Breast epithelium (tissue), 4 donors: ENCODE data around the gene LAMC1. TPM values are rescaled to one million over a fixed set of nuclear protein-coding genes. Genes with fewer than 3 reads are reported as not detected.

Experiments
- DNase-seq, 2 donors: peaks; one replicate each; pipeline ENCODE4 v3.0.0-alpha.2; 2019; ENCODE audit warnings: low spot score in 2 of 2
- H3K27ac ChIP-seq, 2 donors: fragments of 200-600 bp; sonication (generic) in 1 of 2; one replicate each; pipeline ENCODE4 v1.5.1; 2016 to 2019; ENCODE audit warnings: mild to moderate bottlenecking in 1 of 2
- H3K27me3 ChIP-seq, 2 donors: fragments of 200-600 bp; sonication (generic) in 1 of 2; one replicate each; pipeline versions ENCODE4 v1.5.1 to v1.6.0; 2017 to 2019; ENCODE audit warnings: control low read depth in 1 of 2, mild to moderate bottlenecking in 1 of 2
- H3K36me3 ChIP-seq: fragments of 200-600 bp; one replicate; pipeline ENCODE4 v1.5.1; 2019
- H3K4me1 ChIP-seq, 2 donors: fragments of 200-600 bp; sonication (generic); one replicate each; pipeline ENCODE4 v1.5.1; 2016 to 2019; ENCODE audit warnings: control low read depth in 1 of 2
- H3K4me3 ChIP-seq, 3 donors: fragments of 200-600 bp; sonication (generic); 1 replicate in 2 of 3; 2 replicates in 1 of 3; pipeline ENCODE4 v1.5.1; 2016 to 2019; ENCODE audit warnings: mild to moderate bottlenecking in 3 of 3, moderate library complexity in 2 of 3
- H3K9me3 ChIP-seq, 2 donors: fragments of 200-600 bp; sonication (generic) in 1 of 2; one replicate each; pipeline ENCODE4 v1.5.1; 2016 to 2019; ENCODE audit warnings: control low read depth in 1 of 2
- POLR2A ChIP-seq: fragments of 450-650 bp; IDR thresholded peaks from one replicate; pipeline ENCODE4 v1.6.1; 2016; ENCODE audit warnings: antibody characterized with exemption, mild to moderate bottlenecking, moderate library complexity
- POLR2AphosphoS5 ChIP-seq, 3 donors: sonication (generic); formaldehyde crosslinking; IDR thresholded peaks; one replicate each; pipeline ENCODE4 v1.6.1; 2017; ENCODE audit warnings: antibody characterized with exemption in 3 of 3
- intact Hi-C: fragments of 100-400 bp; cut with DNase I; formaldehyde crosslinking; loops from one replicate; pipeline ENCODE4 v1.15.1; 2023; ENCODE audit warnings: low total_unique reads
- total RNA-seq, 3 donors: library from RNA; depleted of rRNA; stranded (reverse); fragments of >200 nt; gene quantifications; one replicate each; pipeline ENCODE4 v1.1.0, GENCODE V29; 2016
- TF ChIP-seq, protein P1 (sequence below), 3 donors: fragments of 450-650 bp; IDR thresholded peaks; one replicate each; pipeline ENCODE4 v1.5.1; 2016 to 2017; ENCODE audit warnings: antibody characterized with exemption in 3 of 3, mild to moderate bottlenecking in 3 of 3, moderate library complexity in 3 of 3

Gene LAMC1
- 100 to 1,000 TPM; 125 to 679 (median 249) TPM for total RNA-seq

- TF ChIP-seq POLR2AphosphoS5 (IDR thresholded peaks at IDR 0.05) (no peak), POLR2A (no peak)
- TF ChIP-seq, protein P1, sequence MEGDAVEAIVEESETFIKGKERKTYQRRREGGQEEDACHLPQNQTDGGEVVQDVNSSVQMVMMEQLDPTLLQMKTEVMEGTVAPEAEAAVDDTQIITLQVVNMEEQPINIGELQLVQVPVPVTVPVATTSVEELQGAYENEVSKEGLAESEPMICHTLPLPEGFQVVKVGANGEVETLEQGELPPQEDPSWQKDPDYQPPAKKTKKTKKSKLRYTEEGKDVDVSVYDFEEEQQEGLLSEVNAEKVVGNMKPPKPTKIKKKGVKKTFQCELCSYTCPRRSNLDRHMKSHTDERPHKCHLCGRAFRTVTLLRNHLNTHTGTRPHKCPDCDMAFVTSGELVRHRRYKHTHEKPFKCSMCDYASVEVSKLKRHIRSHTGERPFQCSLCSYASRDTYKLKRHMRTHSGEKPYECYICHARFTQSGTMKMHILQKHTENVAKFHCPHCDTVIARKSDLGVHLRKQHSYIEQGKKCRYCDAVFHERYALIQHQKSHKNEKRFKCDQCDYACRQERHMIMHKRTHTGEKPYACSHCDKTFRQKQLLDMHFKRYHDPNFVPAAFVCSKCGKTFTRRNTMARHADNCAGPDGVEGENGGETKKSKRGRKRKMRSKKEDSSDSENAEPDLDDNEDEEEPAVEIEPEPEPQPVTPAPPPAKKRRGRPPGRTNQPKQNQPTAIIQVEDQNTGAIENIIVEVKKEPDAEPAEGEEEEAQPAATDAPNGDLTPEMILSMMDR (IDR thresholded peaks at IDR 0.05) = no peak
- Histone ChIP-seq H3K9me3 (no peaks in the 10 kb centered on the region), H3K27ac (peak within 1 kb of the TSS; percentile 99 to 100), H3K36me3 (no peaks in the 10 kb centered on the region), H3K4me3 (peak within 1 kb of the TSS; percentile 83 to 94 (median 94)), H3K27me3 (no peaks in the 10 kb centered on the region), H3K4me1 (peaks cover 0 to 5% of the 10 kb centered on the region in 2 donors)
- intact Hi-C loops = no loop called here
- peak; percentile 63 to 65 for DNase-seq
Measured at GRCh38 chr1:183023146-183023600, at the start of gene LAMC1. Gene LAMC1 (plus strand): TSS chr1:183023420. CDS start chr1:183023717, 297 bp downstream.

- no peaks in the 10 kb centered on the region for H3K4me1 ChIP-seq
- no peaks in the 10 kb centered on the region for H3K9me3 ChIP-seq
- no peaks in the 10 kb centered on the region for H3K36me3 ChIP-seq
- intact Hi-C loops = no loop called here
- no peaks in the 10 kb centered on the region for H3K27me3 ChIP-seq
- no peak overlapping the region for H3K4me3 ChIP-seq
- TF ChIP-seq POLR2AphosphoS5 (IDR thresholded peaks at IDR 0.05) (no peak), POLR2A (no peak)
- TF ChIP-seq, protein P1 (IDR thresholded peaks at IDR 0.05) = no peak
- no peak overlapping the region for H3K27ac ChIP-seq
- no peak for DNase-seq
Measured at GRCh38 chr1:182974506-182975191, 48.6 kb upstream of the LAMC1 start.

- Histone ChIP-seq H3K27me3 (no peaks in the 10 kb centered on the region), H3K27ac (no peak overlapping the region), H3K9me3 (no peaks in the 10 kb centered on the region), H3K36me3 (no peaks in the 10 kb centered on the region), H3K4me1 (no peaks in the 10 kb centered on the region), H3K4me3 (no peak overlapping the region)
- no peak for DNase-seq
- TF ChIP-seq POLR2A (no peak), POLR2AphosphoS5 (IDR thresholded peaks at IDR 0.05) (no peak)
- TF ChIP-seq, protein P1 (IDR thresholded peaks at IDR 0.05) = no peak
- intact Hi-C loops = no loop called here
Measured at GRCh38 chr1:182977480-182977879, 45.7 kb upstream of the LAMC1 start.

- DNase-seq = no peak
- no peaks in the 10 kb centered on the region for H3K9me3 ChIP-seq
- H3K27me3 ChIP-seq = no peaks in the 10 kb centered on the region
- no peak overlapping the region for H3K27ac ChIP-seq
- H3K36me3 ChIP-seq = no peaks in the 10 kb centered on the region
- intact Hi-C loops = no loop called here
- TF ChIP-seq POLR2A = no peak
- TF ChIP-seq, protein P1 (IDR thresholded peaks at IDR 0.05) = no peak
- no peak for TF ChIP-seq POLR2AphosphoS5 (IDR thresholded peaks at IDR 0.05)
- H3K4me1 ChIP-seq = no peaks in the 10 kb centered on the region
- no peak overlapping the region for H3K4me3 ChIP-seq
Measured at GRCh38 chr1:182978151-182978853, 44.9 kb upstream of the LAMC1 start.

DNA sequence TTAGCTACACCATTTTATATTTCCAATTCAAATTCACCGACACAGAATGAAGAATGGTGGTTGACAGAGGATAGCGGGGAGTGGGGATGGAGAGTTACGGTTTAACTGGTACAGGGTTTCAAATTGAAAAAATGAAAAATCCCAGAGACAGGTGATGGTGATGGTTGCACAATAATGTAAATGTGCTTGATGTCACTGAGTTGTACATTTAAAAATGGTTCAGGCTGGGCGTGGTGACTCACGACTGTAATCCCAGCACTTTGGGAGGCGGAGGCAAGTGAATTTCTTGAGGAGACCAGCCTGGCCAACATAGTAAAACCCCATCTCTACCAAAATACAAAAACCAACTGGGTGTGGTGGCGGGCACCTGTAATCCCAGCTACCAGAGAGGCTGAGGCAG is 39.1 kb upstream of the LAMC1 start:
- no peak overlapping the region for H3K27ac ChIP-seq
- TF ChIP-seq, protein P1 (IDR thresholded peaks at IDR 0.05) = no peak
- TF ChIP-seq POLR2A (no peak), POLR2AphosphoS5 (IDR thresholded peaks at IDR 0.05) (no peak)
- H3K36me3 ChIP-seq = no peaks in the 10 kb centered on the region
- no peak overlapping the region for H3K4me3 ChIP-seq
- H3K4me1 ChIP-seq = no peaks in the 10 kb centered on the region
- intact Hi-C loops = no loop called here
- DNase-seq = no peak
- no peaks in the 10 kb centered on the region for H3K9me3 ChIP-seq
- no peaks in the 10 kb centered on the region for H3K27me3 ChIP-seq
